K562 (cell line): ENCODE measurements around the gene ECSIT. TPM values are rescaled to one million over a fixed set of nuclear protein-coding genes. Genes with fewer than 3 reads are reported as not detected.
A peak's percentile ranks its signal among the peaks of the same experiment; 100 is the strongest.

ENCODE experiments used
- BACH1 ChIP-seq: fragments of 200-800 bp; sonication (Bioruptor generic); IDR thresholded peaks from 2 replicates; pipeline ENCODE4 v1.6.1; 2016; ENCODE audit warnings: missing genetic modification characterization, missing compliant biosample characterization
- CBX8 ChIP-seq: fragments of 200-600 bp; sonication (generic); IDR thresholded peaks from 2 replicates; pipeline ENCODE4 v1.6.1; 2012; ENCODE audit warnings: borderline replicate concordance, mixed run types, low read depth, mild to moderate bottlenecking, moderate library complexity, mixed read lengths, low read length, control low read depth, inconsistent platforms; ENCODE audit not compliant: poor library complexity, severe bottlenecking; ENCODE audit errors: extremely low read depth
- DMBX1 ChIP-seq: fragments of 250-450 bp; sonication (Bioruptor Pico); IDR thresholded peaks from 2 replicates; pipeline ENCODE4 v1.8.0; 2022; ENCODE audit warnings: inconsistent platforms, mild to moderate bottlenecking, moderate library complexity, borderline replicate concordance
- MAFF ChIP-seq: IDR thresholded peaks from 2 replicates; pipeline ENCODE4 v1.6.1; 2012; ENCODE audit warnings: low read length, improper control_type of control experiment
- MYC ChIP-seq, 2 experiments: fragments of 250-450 bp in 1 of 2; sonication (Bioruptor Pico) in 1 of 2; IDR thresholded peaks; 2 replicates each; pipeline versions ENCODE4 v1.5.1 to v1.6.1; 2012 to 2021; ENCODE audit warnings: low read depth in 2 of 2, borderline replicate concordance in 1 of 2, improper control_type of control experiment in 1 of 2, low read length in 1 of 2, mild to moderate bottlenecking in 1 of 2, moderate library complexity in 1 of 2
- POLR2A ChIP-seq: fragments of 450-650 bp; conservative IDR thresholded peaks from 2 replicates; pipeline ENCODE4 v1.6.1; 2016
- PTBP1 ChIP-seq: fragments of 200-400 bp; formaldehyde crosslinking; IDR thresholded peaks from 2 replicates; pipeline ENCODE4 v1.6.1; 2017; ENCODE audit warnings: low read depth, low read length
- SPI1 ChIP-seq: IDR thresholded peaks from 2 replicates; pipeline ENCODE4 v1.6.1; 2011; ENCODE audit warnings: low read depth, low read length, control low read depth, borderline replicate concordance
- TOE1 ChIP-seq, 2 experiments: fragments of 450-650 bp in 1 of 2; sonication (generic) in 1 of 2; formaldehyde crosslinking in 1 of 2; IDR thresholded peaks; 2 replicates each; pipeline versions ENCODE4 v1.7.1 to v1.8.0; 2016 to 2022; ENCODE audit warnings: borderline replicate concordance in 2 of 2, mild to moderate bottlenecking in 2 of 2, antibody characterized with exemption in 1 of 2, inconsistent platforms in 1 of 2, low read depth in 1 of 2, missing genetic modification reagents in 1 of 2, moderate library complexity in 1 of 2
- ZNF146 ChIP-seq: IDR thresholded peaks from one replicate; pipeline ENCODE4 v1.6.1; 2018; ENCODE audit warnings: missing compliant biosample characterization; ENCODE audit not compliant: unreplicated experiment
- ZNF551 ChIP-seq: fragments of 250-450 bp; sonication (Bioruptor Pico); IDR thresholded peaks from 2 replicates; pipeline ENCODE4 v1.5.0; 2021; ENCODE audit warnings: mild to moderate bottlenecking, moderate library complexity
- ZZZ3 ChIP-seq: fragments of 450-650 bp; IDR thresholded peaks from 2 replicates; pipeline ENCODE4 v1.6.1; 2016; ENCODE audit warnings: antibody characterized with exemption, mild to moderate bottlenecking, moderate library complexity
- polyA plus RNA-seq, 8 experiments: library from polyadenylated mRNA; depleted of rRNA in 4 of 8; stranded (reverse) in 5 of 8; unstranded in 3 of 8; fragments of >200 nt; fragmentation: Nextera tagmentation in 2 of 8; fragmentation: Illumina TruSeq in 1 of 8; extraction: Ambion mirVana in 2 of 8; extraction: Trizol in 1 of 8; gene quantifications; 2 replicates each; pipeline versions ENCODE4 v1.2.1 to v1.2.3, GENCODE V29; 2011 to 2014; ENCODE audit warnings: inconsistent platforms in 1 of 8, missing spikeins in 1 of 8
- total RNA-seq, 7 experiments: library from RNA; depleted of rRNA in 6 of 7; stranded (reverse); fragments of >200 nt in 6 of 7; fragmentation: Illumina TruSeq in 2 of 7; extraction: Trizol in 2 of 7; gene quantifications; 2 replicates each; pipeline versions ENCODE4 v1.2.1 to v1.2.3, GENCODE V29; 2011 to 2021; ENCODE audit warnings: low replicate concordance in 1 of 7
- TF ChIP-seq, protein P1 (sequence below): fragments of 450-650 bp; IDR thresholded peaks from 2 replicates; pipeline ENCODE4 v1.6.1; 2017; ENCODE audit warnings: antibody characterized with exemption, mild to moderate bottlenecking
- TF ChIP-seq, protein P2 (sequence below): fragments of 450-650 bp; IDR thresholded peaks from 2 replicates; pipeline ENCODE4 v1.6.1; 2017; ENCODE audit warnings: antibody characterized with exemption
- TF ChIP-seq, protein P3 (sequence below): fragments of 250-450 bp; sonication (Bioruptor Pico); IDR thresholded peaks from 2 replicates; pipeline ENCODE4 v1.9.0; 2021; ENCODE audit warnings: mild to moderate bottlenecking, inconsistent platforms
- TF ChIP-seq, protein P4 (sequence below): sonication (generic); formaldehyde crosslinking; IDR thresholded peaks from 2 replicates; pipeline ENCODE4 v1.4.0; 2020; ENCODE audit warnings: mild to moderate bottlenecking, missing genetic modification reagents

The ECSIT gene
- total and polyA plus RNA-seq, 9 of the 15 experiments (the other 6 are each of a cell fraction or from before 2014, with no cell fraction given), result 1.1 to 82.5 (median 43.9) TPM

DNA sequence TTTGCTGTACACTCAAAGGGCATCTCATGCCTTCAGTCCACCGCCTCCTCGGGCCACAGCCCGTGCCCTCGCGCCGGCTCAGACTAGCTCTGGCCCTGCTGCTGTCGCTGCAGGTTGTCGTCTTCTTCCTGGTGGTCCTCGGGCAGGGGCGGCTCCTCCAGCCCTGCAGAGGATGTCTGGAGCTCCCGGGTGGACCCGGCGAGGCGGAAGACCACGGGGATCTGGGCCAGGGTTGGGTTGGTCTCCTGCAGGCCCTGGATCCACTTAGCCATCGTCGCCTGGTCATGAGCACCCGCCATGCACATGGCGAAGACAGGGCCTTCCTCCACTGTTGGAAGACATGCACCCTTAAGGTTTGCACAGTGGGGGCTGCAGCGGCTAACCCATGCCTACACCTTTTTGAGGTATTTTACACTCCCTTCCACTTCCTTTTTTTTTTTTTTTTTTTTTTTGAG lies 22.8 kb downstream of the ECSIT start (continued):
- TF ChIP-seq, protein P1, sequence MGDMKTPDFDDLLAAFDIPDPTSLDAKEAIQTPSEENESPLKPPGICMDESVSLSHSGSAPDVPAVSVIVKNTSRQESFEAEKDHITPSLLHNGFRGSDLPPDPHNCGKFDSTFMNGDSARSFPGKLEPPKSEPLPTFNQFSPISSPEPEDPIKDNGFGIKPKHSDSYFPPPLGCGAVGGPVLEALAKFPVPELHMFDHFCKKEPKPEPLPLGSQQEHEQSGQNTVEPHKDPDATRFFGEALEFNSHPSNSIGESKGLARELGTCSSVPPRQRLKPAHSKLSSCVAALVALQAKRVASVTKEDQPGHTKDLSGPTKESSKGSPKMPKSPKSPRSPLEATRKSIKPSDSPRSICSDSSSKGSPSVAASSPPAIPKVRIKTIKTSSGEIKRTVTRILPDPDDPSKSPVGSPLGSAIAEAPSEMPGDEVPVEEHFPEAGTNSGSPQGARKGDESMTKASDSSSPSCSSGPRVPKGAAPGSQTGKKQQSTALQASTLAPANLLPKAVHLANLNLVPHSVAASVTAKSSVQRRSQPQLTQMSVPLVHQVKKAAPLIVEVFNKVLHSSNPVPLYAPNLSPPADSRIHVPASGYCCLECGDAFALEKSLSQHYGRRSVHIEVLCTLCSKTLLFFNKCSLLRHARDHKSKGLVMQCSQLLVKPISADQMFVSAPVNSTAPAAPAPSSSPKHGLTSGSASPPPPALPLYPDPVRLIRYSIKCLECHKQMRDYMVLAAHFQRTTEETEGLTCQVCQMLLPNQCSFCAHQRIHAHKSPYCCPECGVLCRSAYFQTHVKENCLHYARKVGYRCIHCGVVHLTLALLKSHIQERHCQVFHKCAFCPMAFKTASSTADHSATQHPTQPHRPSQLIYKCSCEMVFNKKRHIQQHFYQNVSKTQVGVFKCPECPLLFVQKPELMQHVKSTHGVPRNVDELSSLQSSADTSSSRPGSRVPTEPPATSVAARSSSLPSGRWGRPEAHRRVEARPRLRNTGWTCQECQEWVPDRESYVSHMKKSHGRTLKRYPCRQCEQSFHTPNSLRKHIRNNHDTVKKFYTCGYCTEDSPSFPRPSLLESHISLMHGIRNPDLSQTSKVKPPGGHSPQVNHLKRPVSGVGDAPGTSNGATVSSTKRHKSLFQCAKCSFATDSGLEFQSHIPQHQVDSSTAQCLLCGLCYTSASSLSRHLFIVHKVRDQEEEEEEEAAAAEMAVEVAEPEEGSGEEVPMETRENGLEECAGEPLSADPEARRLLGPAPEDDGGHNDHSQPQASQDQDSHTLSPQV, result peak; percentile 63; the same call in 1 of the 2 replicates
- TF ChIP-seq BACH1 (tag), result no peak
- TF ChIP-seq DMBX1 (CRISPR knock-in tag), result no peak
- TF ChIP-seq SPI1, result peak; percentile 81; the same call in 1 of the 2 replicates
- no peak for TF ChIP-seq ZZZ3
- TF ChIP-seq, protein P2, sequence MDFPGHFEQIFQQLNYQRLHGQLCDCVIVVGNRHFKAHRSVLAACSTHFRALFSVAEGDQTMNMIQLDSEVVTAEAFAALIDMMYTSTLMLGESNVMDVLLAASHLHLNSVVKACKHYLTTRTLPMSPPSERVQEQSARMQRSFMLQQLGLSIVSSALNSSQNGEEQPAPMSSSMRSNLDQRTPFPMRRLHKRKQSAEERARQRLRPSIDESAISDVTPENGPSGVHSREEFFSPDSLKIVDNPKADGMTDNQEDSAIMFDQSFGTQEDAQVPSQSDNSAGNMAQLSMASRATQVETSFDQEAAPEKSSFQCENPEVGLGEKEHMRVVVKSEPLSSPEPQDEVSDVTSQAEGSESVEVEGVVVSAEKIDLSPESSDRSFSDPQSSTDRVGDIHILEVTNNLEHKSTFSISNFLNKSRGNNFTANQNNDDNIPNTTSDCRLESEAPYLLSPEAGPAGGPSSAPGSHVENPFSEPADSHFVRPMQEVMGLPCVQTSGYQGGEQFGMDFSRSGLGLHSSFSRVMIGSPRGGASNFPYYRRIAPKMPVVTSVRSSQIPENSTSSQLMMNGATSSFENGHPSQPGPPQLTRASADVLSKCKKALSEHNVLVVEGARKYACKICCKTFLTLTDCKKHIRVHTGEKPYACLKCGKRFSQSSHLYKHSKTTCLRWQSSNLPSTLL, result no peak
- TF ChIP-seq, protein P3, sequence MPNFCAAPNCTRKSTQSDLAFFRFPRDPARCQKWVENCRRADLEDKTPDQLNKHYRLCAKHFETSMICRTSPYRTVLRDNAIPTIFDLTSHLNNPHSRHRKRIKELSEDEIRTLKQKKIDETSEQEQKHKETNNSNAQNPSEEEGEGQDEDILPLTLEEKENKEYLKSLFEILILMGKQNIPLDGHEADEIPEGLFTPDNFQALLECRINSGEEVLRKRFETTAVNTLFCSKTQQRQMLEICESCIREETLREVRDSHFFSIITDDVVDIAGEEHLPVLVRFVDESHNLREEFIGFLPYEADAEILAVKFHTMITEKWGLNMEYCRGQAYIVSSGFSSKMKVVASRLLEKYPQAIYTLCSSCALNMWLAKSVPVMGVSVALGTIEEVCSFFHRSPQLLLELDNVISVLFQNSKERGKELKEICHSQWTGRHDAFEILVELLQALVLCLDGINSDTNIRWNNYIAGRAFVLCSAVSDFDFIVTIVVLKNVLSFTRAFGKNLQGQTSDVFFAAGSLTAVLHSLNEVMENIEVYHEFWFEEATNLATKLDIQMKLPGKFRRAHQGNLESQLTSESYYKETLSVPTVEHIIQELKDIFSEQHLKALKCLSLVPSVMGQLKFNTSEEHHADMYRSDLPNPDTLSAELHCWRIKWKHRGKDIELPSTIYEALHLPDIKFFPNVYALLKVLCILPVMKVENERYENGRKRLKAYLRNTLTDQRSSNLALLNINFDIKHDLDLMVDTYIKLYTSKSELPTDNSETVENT (CRISPR knock-in tag), result peak; percentile 54; the same call in 1 of the 2 replicates
- TF ChIP-seq MAFF, result no peak
- TF ChIP-seq CBX8, result no peak
- TF ChIP-seq, protein P4, sequence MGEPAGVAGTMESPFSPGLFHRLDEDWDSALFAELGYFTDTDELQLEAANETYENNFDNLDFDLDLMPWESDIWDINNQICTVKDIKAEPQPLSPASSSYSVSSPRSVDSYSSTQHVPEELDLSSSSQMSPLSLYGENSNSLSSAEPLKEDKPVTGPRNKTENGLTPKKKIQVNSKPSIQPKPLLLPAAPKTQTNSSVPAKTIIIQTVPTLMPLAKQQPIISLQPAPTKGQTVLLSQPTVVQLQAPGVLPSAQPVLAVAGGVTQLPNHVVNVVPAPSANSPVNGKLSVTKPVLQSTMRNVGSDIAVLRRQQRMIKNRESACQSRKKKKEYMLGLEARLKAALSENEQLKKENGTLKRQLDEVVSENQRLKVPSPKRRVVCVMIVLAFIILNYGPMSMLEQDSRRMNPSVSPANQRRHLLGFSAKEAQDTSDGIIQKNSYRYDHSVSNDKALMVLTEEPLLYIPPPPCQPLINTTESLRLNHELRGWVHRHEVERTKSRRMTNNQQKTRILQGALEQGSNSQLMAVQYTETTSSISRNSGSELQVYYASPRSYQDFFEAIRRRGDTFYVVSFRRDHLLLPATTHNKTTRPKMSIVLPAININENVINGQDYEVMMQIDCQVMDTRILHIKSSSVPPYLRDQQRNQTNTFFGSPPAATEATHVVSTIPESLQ, result no peak
- TF ChIP-seq MYC (IDR thresholded peaks at IDR 0.05; ENCODE audit: low read depth, low read length), result no peak
- TF ChIP-seq MYC (CRISPR knock-in tag; IDR thresholded peaks at IDR 0.05; ENCODE audit: borderline replicate concordance, low read depth), result 0 out of 2 replicates have a peak, but pooled peaks have one; percentile 50
- TF ChIP-seq ZNF146 (CRISPR knock-in tag), result no peak
- peak; percentile 11; the same call in 1 of the 2 replicates for TF ChIP-seq POLR2A
- TF ChIP-seq ZNF551 (CRISPR knock-in tag), result no peak
- TF ChIP-seq PTBP1, result no peak
- no peak for TF ChIP-seq TOE1 (IDR thresholded peaks at IDR 0.05; ENCODE audit: borderline replicate concordance)
- 0 out of 2 replicates have a peak, but pooled peaks have one; percentile 59 for TF ChIP-seq TOE1 (CRISPR knock-in tag; IDR thresholded peaks at IDR 0.05; ENCODE audit: borderline replicate concordance, low read depth)
